Ovary (tissue), 3 donors: ENCODE data around the gene TMED5.

Experiments used
- EP300 ChIP-seq: sonication (generic); formaldehyde crosslinking; IDR thresholded peaks from one replicate; pipeline ENCODE4 v1.6.1; 2017; ENCODE audit warnings: antibody characterized with exemption
- POLR2A ChIP-seq: fragments of 450-650 bp; IDR thresholded peaks from one replicate; pipeline ENCODE4 v1.6.1; 2017; ENCODE audit warnings: antibody characterized with exemption, mild to moderate bottlenecking, moderate library complexity
- TF ChIP-seq, protein P1 (sequence below), 3 donors: fragments of 450-650 bp in 2 of 3; fragments of 200-600 bp in 1 of 3; IDR thresholded peaks; one replicate each; pipeline versions ENCODE4 v1.5.1 to v1.8.0; 2016 to 2022; ENCODE audit warnings: antibody characterized with exemption in 3 of 3, mild to moderate bottlenecking in 1 of 3
- donor health status: DM: no; HTN: no; CAD: no.

DNA sequence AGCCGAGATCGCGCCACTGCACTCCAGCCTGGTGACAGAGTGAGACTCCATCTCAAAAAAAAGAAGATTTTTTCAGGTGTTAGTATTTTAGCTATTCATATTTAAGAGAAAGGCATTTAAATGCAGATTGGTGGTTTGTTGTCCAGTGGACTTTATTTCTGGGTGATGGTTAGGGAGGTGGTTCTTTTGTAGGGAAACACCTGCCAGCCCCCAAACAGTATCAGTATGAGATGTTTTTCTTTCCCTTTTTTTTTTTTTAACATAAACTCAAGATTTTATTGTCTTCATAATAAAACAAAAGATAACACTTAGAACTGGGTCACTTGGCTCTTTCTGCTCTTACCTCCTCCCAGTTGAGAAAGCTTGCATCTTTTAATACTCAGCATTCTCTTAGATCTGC, 10.2 kb upstream of the TMED5 start:
- TF ChIP-seq, protein P1, sequence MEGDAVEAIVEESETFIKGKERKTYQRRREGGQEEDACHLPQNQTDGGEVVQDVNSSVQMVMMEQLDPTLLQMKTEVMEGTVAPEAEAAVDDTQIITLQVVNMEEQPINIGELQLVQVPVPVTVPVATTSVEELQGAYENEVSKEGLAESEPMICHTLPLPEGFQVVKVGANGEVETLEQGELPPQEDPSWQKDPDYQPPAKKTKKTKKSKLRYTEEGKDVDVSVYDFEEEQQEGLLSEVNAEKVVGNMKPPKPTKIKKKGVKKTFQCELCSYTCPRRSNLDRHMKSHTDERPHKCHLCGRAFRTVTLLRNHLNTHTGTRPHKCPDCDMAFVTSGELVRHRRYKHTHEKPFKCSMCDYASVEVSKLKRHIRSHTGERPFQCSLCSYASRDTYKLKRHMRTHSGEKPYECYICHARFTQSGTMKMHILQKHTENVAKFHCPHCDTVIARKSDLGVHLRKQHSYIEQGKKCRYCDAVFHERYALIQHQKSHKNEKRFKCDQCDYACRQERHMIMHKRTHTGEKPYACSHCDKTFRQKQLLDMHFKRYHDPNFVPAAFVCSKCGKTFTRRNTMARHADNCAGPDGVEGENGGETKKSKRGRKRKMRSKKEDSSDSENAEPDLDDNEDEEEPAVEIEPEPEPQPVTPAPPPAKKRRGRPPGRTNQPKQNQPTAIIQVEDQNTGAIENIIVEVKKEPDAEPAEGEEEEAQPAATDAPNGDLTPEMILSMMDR (IDR thresholded peaks at IDR 0.05): no peak
- TF ChIP-seq POLR2A: no peak
- no peak for TF ChIP-seq EP300
